Central memory CD8-positive, alpha-beta T cell (primary cell): ENCODE measurements around the gene PACS1.
A peak's percentile ranks its signal among the peaks of the same experiment; 100 is the strongest.
"Not testable (repeated sequence)": the region's sequence is repeated elsewhere in the genome, so short reads cannot be mapped to it uniquely, and the experiment has no call there.

ENCODE experiments used
- ATAC-seq: fragments of 150-1000 bp; cut with Tn5 transposase; replicated peaks from 2 replicates; pipeline ENCODE4 v1.10.0; 2022; ENCODE audit warnings: mild to moderate bottlenecking, moderate FRiP score, moderate number of reproducible peaks; ENCODE audit not compliant: poor library complexity, severe bottlenecking; ENCODE audit errors: extremely low read depth
- DNase-seq, 2 donors: peaks; one replicate each; pipeline ENCODE4 v3.0.0; 2021; ENCODE audit warnings: low spot score in 2 of 2
- H3K27ac Mint-ChIP-seq: one replicate; pipeline ENCODE4 v1.8.0; 2022; ENCODE audit warnings: low read depth, mild to moderate bottlenecking, moderate library complexity, mixed read lengths
- H3K27me3 Mint-ChIP-seq: one replicate; pipeline ENCODE4 v1.8.0; 2022; ENCODE audit warnings: mixed read lengths
- H3K36me3 Mint-ChIP-seq: one replicate; pipeline ENCODE4 v1.8.0; 2022; ENCODE audit warnings: mild to moderate bottlenecking, moderate library complexity, mixed read lengths; ENCODE audit not compliant: insufficient read depth
- H3K4me1 Mint-ChIP-seq: one replicate; pipeline ENCODE4 v1.8.0; 2022; ENCODE audit warnings: mixed read lengths
- H3K4me3 Mint-ChIP-seq: one replicate; pipeline ENCODE4 v1.8.0; 2022; ENCODE audit warnings: mild to moderate bottlenecking, moderate library complexity, mixed read lengths
- H3K9me3 Mint-ChIP-seq: one replicate; pipeline ENCODE4 v1.8.0; 2022; ENCODE audit warnings: mixed read lengths

PACS1 gene

DNA sequence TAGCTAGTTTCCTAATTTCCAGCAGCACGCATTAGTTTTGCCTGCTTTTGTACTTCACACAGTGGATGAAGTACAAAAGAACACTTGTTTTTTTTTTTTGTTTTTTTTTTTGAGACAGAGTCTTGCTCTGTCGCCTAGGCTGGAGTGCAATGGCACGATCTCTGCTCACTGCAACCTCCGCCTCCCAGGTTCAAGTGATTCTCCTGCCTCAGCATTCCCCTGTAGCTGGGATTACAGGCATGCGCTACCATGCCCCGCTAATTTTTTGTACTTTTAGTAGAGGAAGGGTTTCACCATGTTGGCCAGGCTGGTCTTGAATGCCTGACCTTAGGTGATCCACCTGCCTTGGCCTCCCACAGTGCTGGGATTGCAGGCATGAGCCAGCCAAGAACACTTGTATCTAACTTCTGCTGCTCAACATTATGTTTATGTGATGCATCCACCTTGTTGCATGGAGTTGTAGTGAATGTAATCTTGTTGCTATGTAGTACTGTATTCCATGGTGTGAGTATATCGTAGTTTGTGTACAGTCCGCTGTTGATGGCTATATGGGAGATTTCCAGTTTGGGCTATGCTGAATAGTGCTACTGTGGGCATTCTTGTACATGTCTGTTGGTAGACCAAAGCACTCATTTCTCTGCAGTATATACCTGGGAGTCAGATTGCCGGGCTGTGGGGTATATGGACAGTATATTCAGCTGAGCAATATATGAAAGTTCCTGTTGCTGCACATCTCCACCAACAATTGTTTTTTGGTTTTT is 17.3 kb downstream of the PACS1 start:
- H3K9me3 Mint-ChIP-seq = no peaks in the 10 kb centered on the region

DNA sequence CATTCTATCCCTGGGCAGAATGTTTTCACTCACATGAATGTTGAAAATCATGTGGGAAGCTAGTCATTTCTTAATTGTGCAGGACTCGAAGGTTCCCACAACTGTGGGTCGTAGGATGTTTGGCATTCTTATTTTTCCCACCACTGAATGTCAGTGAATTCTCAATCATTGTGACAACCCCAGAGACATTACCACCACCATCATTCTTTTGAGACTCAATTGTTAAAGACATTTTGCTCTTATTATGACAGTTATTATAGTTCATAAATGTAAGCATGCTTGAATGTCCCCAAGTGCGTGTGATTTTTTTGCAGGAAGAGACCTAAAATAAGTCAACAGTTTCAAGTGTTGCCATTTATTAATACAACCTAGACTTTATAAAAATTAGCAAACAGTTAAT is 19.0 kb downstream of the PACS1 start:
- peaks cover 5% of the 10 kb centered on the region for H3K36me3 Mint-ChIP-seq
- no peaks in the 10 kb centered on the region for H3K27me3 Mint-ChIP-seq
- no peak overlapping the region for H3K27ac Mint-ChIP-seq
- ATAC-seq (no peak), DNase-seq (no peak)
- no peaks in the 10 kb centered on the region for H3K9me3 Mint-ChIP-seq
- H3K4me1 Mint-ChIP-seq = peaks cover 32% of the 10 kb centered on the region
- H3K4me3 Mint-ChIP-seq = no peak overlapping the region

More for the DNA sequence above, 17.3 kb downstream of the PACS1 start:
- peaks cover 46% of the 10 kb centered on the region for H3K4me1 Mint-ChIP-seq
- DNase-seq (no peak), ATAC-seq (no peak)
- H3K27ac Mint-ChIP-seq = no peak overlapping the region
- H3K27me3 Mint-ChIP-seq = no peaks in the 10 kb centered on the region
- H3K4me3 Mint-ChIP-seq = no peak overlapping the region
- peaks cover 5% of the 10 kb centered on the region for H3K36me3 Mint-ChIP-seq

DNA sequence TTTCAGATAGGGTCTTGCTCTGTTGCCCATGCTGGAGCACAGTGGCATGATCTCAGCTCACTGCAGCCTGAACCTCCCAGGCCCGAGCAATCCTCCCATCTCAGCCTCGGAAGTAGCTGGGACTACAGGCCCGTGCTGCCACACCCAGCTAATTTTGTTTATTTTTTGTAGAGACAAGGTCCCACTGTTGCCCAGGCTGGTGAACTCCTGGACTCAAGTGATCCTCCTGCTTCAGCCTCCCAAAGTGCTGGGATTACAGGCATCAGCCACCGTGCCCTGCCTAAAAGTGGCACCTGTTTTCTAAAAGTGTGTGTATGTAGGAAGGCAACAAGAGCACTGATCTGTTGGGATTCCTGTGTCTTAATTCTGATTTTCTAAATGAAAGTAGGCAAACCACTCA is 20.2 kb downstream of the PACS1 start:
- H3K27me3 Mint-ChIP-seq = no peaks in the 10 kb centered on the region
- peaks cover 21% of the 10 kb centered on the region for H3K4me1 Mint-ChIP-seq
- DNase-seq (no peak), ATAC-seq (no peak)
- no peaks in the 10 kb centered on the region for H3K9me3 Mint-ChIP-seq
- H3K4me3 Mint-ChIP-seq = no peak overlapping the region
- H3K36me3 Mint-ChIP-seq = peaks cover 5% of the 10 kb centered on the region
- peak overlapping the region; percentile 85 for H3K27ac Mint-ChIP-seq

DNA sequence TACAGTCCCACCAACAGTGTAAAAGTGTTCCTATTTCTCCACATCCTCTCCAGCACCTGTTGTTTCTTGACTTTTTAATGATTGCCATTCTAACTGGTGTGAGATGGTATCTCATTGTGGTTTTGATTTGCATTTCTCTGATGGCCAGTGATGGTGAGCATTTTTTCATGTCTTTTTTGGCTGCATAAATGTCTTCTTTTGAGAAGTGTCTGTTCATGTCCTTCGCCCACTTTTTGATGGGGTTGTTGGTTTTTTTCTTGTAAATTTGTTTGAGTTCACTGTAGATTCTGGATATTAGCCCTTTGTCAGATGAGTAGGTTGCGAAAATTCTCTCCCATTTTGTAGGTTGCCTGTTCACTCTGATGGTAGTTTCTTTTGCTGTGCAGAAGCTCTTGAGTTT is 22.1 kb downstream of the PACS1 start:
- not testable (repeated sequence) for H3K36me3 Mint-ChIP-seq, H3K27me3 Mint-ChIP-seq, DNase-seq, ATAC-seq, H3K27ac Mint-ChIP-seq, H3K9me3 Mint-ChIP-seq, H3K4me3 Mint-ChIP-seq
- H3K4me1 Mint-ChIP-seq = peaks cover 17% of the 10 kb centered on the region

DNA sequence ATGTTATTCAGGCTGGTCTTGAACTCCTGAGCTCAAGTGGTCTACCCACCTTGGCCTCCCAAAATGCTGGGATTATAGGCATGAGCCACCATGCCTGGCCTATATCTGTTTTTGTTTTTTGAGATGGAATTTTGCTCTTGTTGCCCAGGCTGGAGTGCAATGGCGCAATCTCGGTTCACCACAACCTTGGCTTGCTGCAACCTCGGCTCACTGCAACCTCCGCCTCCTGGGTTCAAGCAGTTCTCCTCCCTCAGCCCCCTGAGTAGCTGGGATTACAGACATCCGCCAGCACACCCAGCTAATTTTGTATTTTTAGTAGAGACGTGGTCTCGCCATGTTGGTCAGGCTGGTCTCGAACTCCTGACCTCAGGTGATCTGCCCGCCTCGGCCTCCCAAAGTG is 29.7 kb downstream of the PACS1 start:
- peak overlapping the region; percentile 68 for H3K27ac Mint-ChIP-seq
- H3K9me3 Mint-ChIP-seq, ATAC-seq, H3K27me3 Mint-ChIP-seq, DNase-seq, H3K4me3 Mint-ChIP-seq, H3K36me3 Mint-ChIP-seq: not testable (repeated sequence)
- H3K4me1 Mint-ChIP-seq = peaks cover 46% of the 10 kb centered on the region

DNA sequence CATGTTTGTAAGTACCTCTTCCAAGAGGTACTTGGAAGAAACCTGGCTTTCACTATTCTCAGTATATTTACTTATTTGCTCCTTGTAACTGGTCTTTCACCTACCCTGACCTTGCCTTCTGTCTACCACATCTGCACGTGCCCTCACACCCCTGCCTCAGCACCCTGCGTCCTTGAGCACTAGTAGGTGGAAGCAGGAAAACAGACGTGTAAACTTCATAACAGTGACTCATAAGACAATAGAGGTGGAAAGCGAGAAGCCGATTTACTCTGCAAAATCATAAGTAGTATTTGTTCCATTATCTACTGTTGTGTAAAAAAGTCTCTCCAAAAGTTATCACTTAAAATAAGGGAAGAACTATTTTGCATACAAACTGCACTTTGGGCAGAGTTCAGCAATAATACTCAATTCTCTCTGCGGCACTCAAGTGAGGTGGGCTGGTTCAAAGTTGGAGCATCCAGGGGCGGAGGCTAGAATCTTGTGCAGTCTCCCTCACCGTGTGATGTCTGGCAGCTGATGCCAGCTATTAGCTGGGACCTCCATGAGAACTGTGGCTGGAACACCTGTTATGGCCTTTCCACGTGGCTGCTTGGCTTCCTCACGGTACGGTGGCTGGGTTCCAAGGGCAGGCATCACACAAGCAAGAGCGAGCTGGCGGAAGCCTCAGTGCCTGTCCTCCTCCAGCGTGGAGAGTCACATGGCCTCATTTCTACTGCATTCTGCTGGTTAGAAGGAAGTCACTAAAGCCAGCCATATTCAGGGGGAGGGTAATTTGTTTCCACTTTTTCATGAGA is 30.4 kb downstream of the PACS1 start:
- ATAC-seq (peak; percentile 97), DNase-seq (peak; percentile 34 to 54)
- peaks cover 3% of the 10 kb centered on the region for H3K36me3 Mint-ChIP-seq
- H3K27ac Mint-ChIP-seq = peak overlapping the region; percentile 68
- H3K4me1 Mint-ChIP-seq = peaks cover 53% of the 10 kb centered on the region
- H3K4me3 Mint-ChIP-seq = peak overlapping the region; percentile 72
- H3K9me3 Mint-ChIP-seq = no peaks in the 10 kb centered on the region
- H3K27me3 Mint-ChIP-seq = no peaks in the 10 kb centered on the region

DNA sequence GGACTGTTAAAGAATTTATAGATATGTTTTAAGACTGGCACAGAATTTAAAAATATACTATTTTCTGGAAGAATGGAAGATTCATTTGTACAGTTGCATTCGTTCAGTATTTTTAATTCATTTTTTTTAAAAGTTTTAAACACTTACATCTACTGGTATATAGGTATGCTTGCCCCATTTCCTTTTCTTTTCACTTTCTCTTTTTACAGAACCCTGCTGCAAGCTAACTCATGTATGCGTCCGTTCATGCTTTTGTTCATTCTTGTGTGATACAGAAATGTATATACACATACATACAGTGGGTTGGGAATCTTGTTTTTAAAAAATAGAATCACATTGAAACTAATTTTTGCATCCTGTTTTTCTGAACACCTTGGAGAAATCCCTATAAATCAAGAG is 31.0 kb downstream of the PACS1 start:
- Mint-ChIP-seq H3K4me1 (peaks cover 54% of the 10 kb centered on the region), H3K36me3 (peaks cover 3% of the 10 kb centered on the region), H3K9me3 (no peaks in the 10 kb centered on the region), H3K27me3 (no peaks in the 10 kb centered on the region), H3K27ac (peak overlapping the region; percentile 68), H3K4me3 (peak overlapping the region; percentile 72)
- no peak for DNase-seq
- peak; percentile 69 for ATAC-seq

DNA sequence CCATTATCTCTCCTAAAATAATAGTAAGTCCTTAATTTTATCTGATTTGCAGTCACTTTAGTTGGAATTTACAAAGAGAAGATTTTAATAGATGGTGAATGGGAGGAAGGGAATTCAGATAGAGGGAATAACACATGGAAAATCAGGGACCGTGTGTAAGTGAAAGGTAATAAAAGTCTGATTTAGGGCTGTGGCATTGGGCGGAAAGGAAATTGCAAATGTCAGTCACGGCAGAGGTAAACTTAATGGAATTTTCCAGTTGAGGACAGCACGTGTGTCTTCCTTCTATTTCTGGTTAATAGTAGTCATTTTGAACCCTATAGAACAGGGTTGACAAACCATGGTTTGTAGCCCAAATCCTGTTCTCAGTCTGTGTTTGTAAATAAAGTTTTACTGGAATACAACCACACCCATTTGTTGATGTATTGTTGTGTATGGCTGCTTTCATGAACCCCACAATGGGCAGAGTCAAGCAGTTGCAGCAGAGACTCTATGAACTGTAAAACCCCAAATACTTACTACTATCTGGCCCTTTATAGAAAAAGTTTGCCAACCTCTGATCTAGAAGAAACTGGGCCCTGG is 34.1 kb downstream of the PACS1 start:
- no peak overlapping the region for H3K4me3 Mint-ChIP-seq
- no peaks in the 10 kb centered on the region for H3K9me3 Mint-ChIP-seq
- peaks cover 11% of the 10 kb centered on the region for H3K36me3 Mint-ChIP-seq
- H3K4me1 Mint-ChIP-seq = peaks cover 71% of the 10 kb centered on the region
- no peak for ATAC-seq
- H3K27me3 Mint-ChIP-seq = no peaks in the 10 kb centered on the region
- DNase-seq = no peak
- H3K27ac Mint-ChIP-seq = peak overlapping the region; percentile 27

DNA sequence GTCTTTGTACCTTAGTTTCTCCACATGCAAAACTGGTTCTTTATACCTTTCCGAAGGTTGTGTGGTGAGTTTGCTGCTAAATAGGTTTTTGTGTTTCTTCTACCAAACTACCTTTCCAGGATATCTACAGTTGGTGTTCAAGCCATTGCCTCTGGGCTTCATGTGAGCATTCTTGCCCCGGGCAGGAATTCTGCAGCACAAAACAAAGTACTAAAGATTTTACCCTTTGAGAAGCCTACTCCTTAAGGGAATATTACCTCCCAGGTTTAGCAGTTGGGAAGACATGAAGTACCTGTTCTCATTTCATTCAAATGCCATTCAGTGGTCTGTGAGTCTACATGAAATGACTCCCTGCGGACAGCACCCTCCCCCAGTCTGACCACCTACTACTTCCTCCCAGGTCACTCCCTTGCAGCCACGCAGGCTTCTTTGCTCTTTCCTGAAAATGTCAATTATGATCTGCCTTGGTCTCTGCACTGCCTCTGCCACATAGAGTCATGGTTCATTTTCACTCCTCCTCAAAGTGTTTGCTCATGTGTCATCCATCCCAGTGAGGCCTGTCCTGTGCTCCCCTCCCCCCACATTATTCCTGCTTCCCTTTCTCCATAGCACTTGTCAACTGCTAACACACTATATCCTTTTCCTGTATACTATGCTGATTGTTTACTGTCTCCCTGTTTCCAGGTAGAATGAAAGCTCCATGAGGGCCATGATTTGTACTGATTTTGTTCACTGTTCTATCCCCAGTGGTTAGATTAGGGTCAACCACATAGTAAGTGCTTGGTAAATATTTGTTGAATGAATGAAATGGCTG is 36.9 kb downstream of the PACS1 start:
- H3K9me3 Mint-ChIP-seq = no peaks in the 10 kb centered on the region
- DNase-seq (no peak), ATAC-seq (no peak)
- peaks cover 10% of the 10 kb centered on the region for H3K36me3 Mint-ChIP-seq
- peak overlapping the region; percentile 19 for H3K27ac Mint-ChIP-seq
- no peaks in the 10 kb centered on the region for H3K27me3 Mint-ChIP-seq
- no peak overlapping the region for H3K4me3 Mint-ChIP-seq
- H3K4me1 Mint-ChIP-seq = peaks cover 67% of the 10 kb centered on the region

DNA sequence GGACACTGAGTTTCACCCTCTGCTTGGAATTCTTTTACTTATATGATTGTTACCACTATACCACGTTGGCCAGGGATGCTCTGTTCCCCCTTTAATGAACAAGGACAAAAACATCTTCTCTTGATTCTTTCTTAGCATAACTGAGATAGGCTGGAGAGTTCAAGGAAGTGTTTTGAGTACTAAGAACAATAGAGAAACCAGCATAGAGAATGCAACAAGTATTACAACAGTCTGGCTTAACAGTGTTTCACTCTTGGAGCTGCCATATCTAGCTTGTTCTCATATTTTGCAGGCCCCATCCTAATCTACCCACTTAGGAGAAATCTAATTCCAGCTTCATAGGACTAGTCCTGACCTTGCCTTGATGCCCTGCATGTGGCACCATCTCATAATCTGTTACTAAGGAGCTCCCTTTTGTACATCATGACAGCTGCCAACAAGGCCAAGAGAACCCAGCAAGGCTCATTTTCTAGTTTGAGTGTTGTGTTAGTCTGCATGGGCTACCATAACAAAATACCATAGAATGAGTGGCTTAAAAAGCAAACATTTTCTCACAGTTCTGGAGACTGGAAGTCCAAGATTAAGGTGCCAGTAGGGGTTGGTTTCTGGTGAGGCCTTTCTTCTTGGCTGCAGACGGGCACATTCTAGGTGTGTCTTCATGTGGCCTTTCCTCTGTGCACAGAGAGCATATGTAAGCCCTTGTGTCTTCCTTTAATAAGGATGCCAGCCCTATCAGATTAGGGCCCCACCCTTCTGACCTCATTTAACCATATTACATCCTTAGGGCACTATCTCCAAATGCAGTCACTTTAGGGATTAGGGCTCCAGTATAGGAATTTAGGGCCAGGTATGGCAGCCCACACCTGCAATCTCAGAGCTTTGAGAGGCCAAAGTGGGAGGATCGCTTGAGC is 37.8 kb downstream of the PACS1 start:
- DNase-seq (no peak), ATAC-seq (no peak)
- Mint-ChIP-seq H3K36me3 (peaks cover 10% of the 10 kb centered on the region), H3K4me1 (peaks cover 74% of the 10 kb centered on the region), H3K9me3 (no peaks in the 10 kb centered on the region), H3K27me3 (no peaks in the 10 kb centered on the region), H3K27ac (peak overlapping the region; percentile 38), H3K4me3 (no peak overlapping the region)

DNA sequence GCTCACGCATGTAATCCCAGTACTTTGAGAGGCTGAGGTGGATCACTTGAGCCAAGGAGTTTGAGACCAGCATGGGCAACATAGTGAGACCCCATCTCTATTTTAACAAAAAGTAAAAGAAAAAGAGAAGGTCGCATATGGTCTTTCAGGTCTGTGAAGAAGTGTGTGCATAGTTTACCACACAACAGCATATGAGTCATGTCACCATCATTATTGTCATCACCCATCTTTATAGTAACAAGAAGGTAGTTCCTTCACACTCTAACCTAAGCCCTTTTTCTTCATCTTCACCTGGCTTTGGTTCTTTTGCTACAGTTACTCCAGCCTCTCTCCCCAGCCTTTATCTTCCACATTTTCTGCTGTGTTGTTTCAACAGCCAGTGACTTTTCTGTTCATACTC is 39.2 kb downstream of the PACS1 start:
- no peak for ATAC-seq
- Mint-ChIP-seq H3K9me3 (no peaks in the 10 kb centered on the region), H3K27me3 (no peaks in the 10 kb centered on the region), H3K36me3 (peaks cover 11% of the 10 kb centered on the region), H3K4me1 (peaks cover 75% of the 10 kb centered on the region), H3K4me3 (no peak overlapping the region), H3K27ac (peak overlapping the region; percentile 38)
- no peak for DNase-seq
